ENCODE results near the gene CAMTA1. TPM values are rescaled to one million over a fixed set of nuclear protein-coding genes. Genes with fewer than 3 reads are reported as not detected.

Gene CAMTA1
- total RNA-seq, 1 experiment from 2014 or later: 118 TPM

DNA sequence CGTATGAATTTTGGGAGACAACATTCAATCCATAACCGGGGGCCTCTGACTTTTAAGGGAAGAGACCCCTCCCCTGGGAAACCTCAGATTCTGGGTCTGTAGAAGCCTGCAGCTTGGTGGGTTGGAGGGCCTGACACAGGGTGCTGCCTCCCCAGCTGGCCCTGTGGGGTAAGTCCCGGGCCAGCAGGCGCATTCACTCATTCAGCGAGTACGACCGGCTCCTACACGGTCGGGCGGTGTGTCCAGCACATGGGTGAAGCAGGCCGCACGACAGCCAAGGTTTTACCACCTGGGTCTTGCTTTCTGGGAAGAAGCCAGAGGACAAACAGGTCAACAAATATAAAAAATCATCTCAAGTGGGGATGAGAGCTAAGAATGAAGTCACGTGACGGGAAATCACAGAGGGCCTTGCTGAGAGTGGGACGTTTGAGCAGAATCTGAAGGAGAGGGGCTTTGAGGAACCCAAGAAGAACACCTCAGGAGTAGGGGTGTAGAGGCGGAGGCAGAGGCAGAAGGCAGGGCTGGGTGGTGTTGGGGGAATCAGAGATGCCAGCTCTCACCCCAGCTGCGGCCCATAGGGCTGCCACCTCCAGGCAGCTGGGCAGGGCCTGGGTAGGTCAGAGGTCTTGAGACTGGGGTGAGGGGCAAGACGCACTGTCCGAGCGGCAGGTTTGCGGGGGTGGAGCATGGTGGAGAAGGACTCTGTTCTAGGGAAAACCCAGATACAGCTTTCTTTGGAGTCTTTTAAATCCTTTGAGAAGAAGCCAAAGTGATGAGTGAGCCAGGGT, 652.5 kb downstream of the CAMTA1 start:
- no peak for DNase-seq
- Histone ChIP-seq H3K9me3 (ENCODE audit: low read length) (no peaks in the 10 kb centered on the region), H3K27me3 (ENCODE audit: low read length) (no peaks in the 10 kb centered on the region), H2AFZ (ENCODE audit: low read length) (no peak overlapping the region), H3K4me2 (ENCODE audit: low read depth, low read length, poor library complexity, severe bottlenecking) (no peak overlapping the region), H3K27ac (ENCODE audit: low read length) (no peak overlapping the region), H4K20me1 (ENCODE audit: insufficient read depth, low read depth, low read length) (peaks cover 3% of the 10 kb centered on the region; the same call in 1 of the 2 replicates), H3K9me2 (replicated peaks; ENCODE audit: insufficient read depth, low read length) (no peaks in the 10 kb centered on the region), H3K4me1 (ENCODE audit: low read length) (peaks cover 43% of the 10 kb centered on the region), H3K4me3 (ENCODE audit: low read length) (no peak overlapping the region), H3K79me2 (ENCODE audit: low read length) (no peaks in the 10 kb centered on the region), H3K9ac (ENCODE audit: low read length) (no peak overlapping the region), H3K36me3 (ENCODE audit: insufficient read depth, low read length) (no peaks in the 10 kb centered on the region)

DNA sequence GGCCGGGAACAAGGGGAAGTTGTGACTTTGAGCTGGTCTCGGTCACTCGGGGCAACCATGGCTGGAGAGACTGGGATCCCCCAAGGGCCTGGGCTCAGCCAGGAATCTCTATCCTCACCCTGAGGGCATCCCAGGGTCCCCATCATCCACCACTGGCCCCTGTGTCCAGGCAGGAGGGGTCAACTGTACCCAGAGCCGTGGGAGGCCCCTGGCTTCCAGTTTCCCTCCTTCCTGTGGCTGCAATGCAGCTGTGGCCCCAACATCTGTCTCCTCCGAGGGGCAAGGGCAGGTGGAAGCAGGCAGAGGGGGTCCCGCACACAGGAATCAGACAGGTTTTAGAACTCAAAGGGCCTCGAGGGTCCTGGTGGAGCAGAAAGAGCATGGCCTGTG, 653.1 kb downstream of the CAMTA1 start:
- H3K27ac ChIP-seq (ENCODE audit: low read length): no peak overlapping the region
- DNase-seq: no peak
- no peaks in the 10 kb centered on the region for H3K36me3 ChIP-seq (ENCODE audit: insufficient read depth, low read length)
- H2AFZ ChIP-seq (ENCODE audit: low read length): no peak overlapping the region
- no peak overlapping the region for H3K9ac ChIP-seq (ENCODE audit: low read length)
- H3K9me2 ChIP-seq (replicated peaks; ENCODE audit: insufficient read depth, low read length): no peaks in the 10 kb centered on the region
- peaks cover 43% of the 10 kb centered on the region for H3K4me1 ChIP-seq (ENCODE audit: low read length)
- peaks cover under 1% of the 10 kb centered on the region; the same call in 1 of the 2 replicates for H4K20me1 ChIP-seq (ENCODE audit: insufficient read depth, low read depth, low read length)
- H3K4me3 ChIP-seq (ENCODE audit: low read length): no peak overlapping the region
- H3K79me2 ChIP-seq (ENCODE audit: low read length): no peaks in the 10 kb centered on the region
- no peaks in the 10 kb centered on the region for H3K27me3 ChIP-seq (ENCODE audit: low read length)
- H3K9me3 ChIP-seq (ENCODE audit: low read length): no peaks in the 10 kb centered on the region
- no peak overlapping the region for H3K4me2 ChIP-seq (ENCODE audit: low read depth, low read length, poor library complexity, severe bottlenecking)

DNA sequence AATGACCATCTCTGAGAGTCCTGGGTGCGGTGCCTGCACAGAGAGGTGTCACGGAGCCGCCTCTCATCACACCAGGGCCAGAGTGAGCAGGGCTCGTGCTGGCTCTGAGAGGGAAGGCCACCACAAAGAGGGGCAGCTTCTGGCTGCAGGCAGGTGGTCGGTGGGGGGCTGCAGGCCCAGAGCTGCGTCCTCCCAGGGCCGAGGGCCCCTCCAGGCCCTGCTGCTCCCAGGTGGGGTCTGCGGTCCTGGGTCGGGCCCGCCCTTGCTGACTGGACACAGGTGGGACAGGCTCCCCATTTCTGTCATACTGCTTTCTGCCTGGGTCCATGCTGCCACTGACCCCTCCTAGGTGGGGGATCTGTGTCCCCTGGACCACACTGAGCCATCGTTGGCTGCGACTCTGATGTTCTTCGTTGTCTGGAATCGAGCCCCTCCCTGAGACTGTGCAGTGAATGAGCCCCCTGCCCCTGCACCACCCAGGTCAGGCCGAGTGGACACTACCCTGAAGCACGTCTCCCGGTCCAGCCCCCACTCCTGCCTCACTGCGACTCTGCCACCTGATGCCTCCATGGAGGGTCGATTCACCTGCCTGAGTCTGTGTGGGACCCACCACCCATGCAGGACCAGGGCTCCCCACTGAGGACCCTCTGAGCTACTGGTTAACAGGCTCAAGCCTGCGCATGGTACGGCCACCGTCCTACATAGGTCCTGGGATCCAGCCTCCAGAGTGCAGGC, 653.8 kb downstream of the CAMTA1 start:
- H3K9ac ChIP-seq (ENCODE audit: low read length): no peak overlapping the region
- H3K9me3 ChIP-seq (ENCODE audit: low read length): no peaks in the 10 kb centered on the region
- H3K4me1 ChIP-seq (ENCODE audit: low read length): peaks cover 43% of the 10 kb centered on the region
- no peaks in the 10 kb centered on the region for H3K9me2 ChIP-seq (replicated peaks; ENCODE audit: insufficient read depth, low read length)
- H3K4me2 ChIP-seq (ENCODE audit: low read depth, low read length, poor library complexity, severe bottlenecking): no peak overlapping the region
- no peak for DNase-seq
- H3K4me3 ChIP-seq (ENCODE audit: low read length): no peak overlapping the region
- no peaks in the 10 kb centered on the region for H3K79me2 ChIP-seq (ENCODE audit: low read length)
- H3K36me3 ChIP-seq (ENCODE audit: insufficient read depth, low read length): no peaks in the 10 kb centered on the region
- H3K27ac ChIP-seq (ENCODE audit: low read length): no peak overlapping the region
- H2AFZ ChIP-seq (ENCODE audit: low read length): no peak overlapping the region
- no peaks in the 10 kb centered on the region for H3K27me3 ChIP-seq (ENCODE audit: low read length)
- H4K20me1 ChIP-seq (ENCODE audit: insufficient read depth, low read depth, low read length): no peaks in the 10 kb centered on the region

DNA sequence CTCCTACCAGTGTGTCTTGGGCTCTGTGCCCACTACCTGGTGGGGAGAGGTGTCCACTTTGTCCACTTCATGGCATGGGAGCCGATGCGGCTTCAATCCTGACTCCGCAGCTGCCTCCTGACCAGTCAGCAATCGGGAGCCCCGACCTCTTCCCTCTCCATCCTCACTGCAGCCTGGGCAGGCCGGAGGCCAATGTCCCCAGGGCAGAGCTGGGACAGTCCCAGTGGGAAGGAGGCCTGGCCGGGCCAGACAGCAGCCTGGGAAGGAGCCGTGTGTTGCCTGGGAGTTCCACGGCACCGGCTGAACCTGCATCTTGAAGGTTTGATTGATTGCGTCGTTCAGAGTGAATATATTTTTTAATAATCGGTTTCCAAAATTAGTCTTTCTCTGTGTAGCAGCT, 654.9 kb downstream of the CAMTA1 start:
- Histone ChIP-seq H3K9ac (ENCODE audit: low read length) (no peak overlapping the region), H3K4me3 (ENCODE audit: low read length) (no peak overlapping the region)

DNA sequence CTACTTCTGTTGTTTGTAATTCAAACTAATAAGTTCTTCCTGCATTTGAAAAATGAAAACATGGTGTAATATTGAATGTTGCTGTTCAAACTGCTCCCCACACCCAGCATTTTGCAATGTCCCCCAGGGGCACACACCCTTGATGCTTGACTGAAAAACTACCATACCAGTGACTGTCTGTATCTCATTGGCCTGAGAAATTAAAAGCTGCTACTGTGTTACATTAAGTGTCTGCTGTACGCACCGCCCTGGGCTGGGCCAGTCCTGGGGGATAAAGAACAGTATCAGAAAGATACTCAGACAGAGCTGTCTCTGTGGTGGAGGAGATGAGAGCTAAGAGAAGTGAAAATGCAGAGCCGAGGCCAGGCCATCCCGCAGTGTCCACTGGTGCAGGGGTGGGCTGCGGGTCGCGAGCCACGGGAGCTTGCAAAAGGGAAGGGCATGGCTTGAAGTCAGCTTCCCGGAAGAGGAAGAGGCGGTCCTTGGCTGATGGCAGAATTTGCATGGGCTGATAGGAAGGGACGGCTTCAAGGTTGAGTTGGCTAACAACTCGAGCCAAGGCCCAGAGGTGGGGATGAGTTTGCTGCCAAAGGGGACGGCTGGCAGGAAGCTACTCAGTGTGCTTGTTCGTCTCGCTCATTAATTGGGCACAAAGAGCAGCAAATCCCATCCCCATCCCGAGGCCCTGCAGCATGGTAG, 656.0 kb downstream of the CAMTA1 start:
- DNase-seq: peak; percentile 49
- Histone ChIP-seq H3K9ac (ENCODE audit: low read length) (no peak overlapping the region), H3K79me2 (ENCODE audit: low read length) (no peaks in the 10 kb centered on the region), H3K9me2 (replicated peaks; ENCODE audit: insufficient read depth, low read length) (no peaks in the 10 kb centered on the region), H3K4me3 (ENCODE audit: low read length) (no peak overlapping the region), H3K27me3 (ENCODE audit: low read length) (no peaks in the 10 kb centered on the region), H3K9me3 (ENCODE audit: low read length) (no peaks in the 10 kb centered on the region), H2AFZ (ENCODE audit: low read length) (no peak overlapping the region), H3K4me1 (ENCODE audit: low read length) (peaks cover 36% of the 10 kb centered on the region), H3K4me2 (ENCODE audit: low read depth, low read length, poor library complexity, severe bottlenecking) (no peak overlapping the region), H3K36me3 (ENCODE audit: insufficient read depth, low read length) (no peaks in the 10 kb centered on the region), H4K20me1 (ENCODE audit: insufficient read depth, low read depth, low read length) (no peaks in the 10 kb centered on the region), H3K27ac (ENCODE audit: low read length) (no peak overlapping the region)

More for the DNA sequence above, 654.9 kb downstream of the CAMTA1 start:
- H3K27me3 ChIP-seq (ENCODE audit: low read length): no peaks in the 10 kb centered on the region
- no peak overlapping the region for H2AFZ ChIP-seq (ENCODE audit: low read length)
- no peaks in the 10 kb centered on the region for H3K36me3 ChIP-seq (ENCODE audit: insufficient read depth, low read length)
- no peaks in the 10 kb centered on the region for H3K9me3 ChIP-seq (ENCODE audit: low read length)
- no peak overlapping the region for H3K4me2 ChIP-seq (ENCODE audit: low read depth, low read length, poor library complexity, severe bottlenecking)
- peaks cover 43% of the 10 kb centered on the region for H3K4me1 ChIP-seq (ENCODE audit: low read length)
- no peaks in the 10 kb centered on the region for H3K9me2 ChIP-seq (replicated peaks; ENCODE audit: insufficient read depth, low read length)
- no peak for DNase-seq
- H3K79me2 ChIP-seq (ENCODE audit: low read length): no peaks in the 10 kb centered on the region
- no peaks in the 10 kb centered on the region for H4K20me1 ChIP-seq (ENCODE audit: insufficient read depth, low read depth, low read length)
- H3K27ac ChIP-seq (ENCODE audit: low read length): no peak overlapping the region

DNA sequence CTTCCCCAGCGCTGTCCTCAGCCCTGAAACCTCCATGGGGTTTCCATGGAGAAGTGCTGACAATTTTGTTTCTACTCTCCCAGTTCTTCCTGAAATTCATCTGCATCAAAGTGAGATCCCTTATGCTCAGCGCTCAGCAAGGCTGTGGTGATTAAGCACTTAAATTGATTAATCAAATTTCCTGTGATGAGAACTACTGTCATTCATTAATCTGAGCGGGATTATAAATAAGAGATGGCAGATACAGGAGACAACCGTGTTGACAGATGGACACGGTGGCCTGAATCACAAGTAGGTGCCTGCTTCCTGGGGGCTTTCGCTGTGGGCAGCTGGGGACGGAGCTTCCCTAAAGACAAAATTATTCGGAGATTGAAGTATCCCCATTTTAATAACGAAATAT, 656.8 kb downstream of the CAMTA1 start:
- H2AFZ ChIP-seq (ENCODE audit: low read length): no peak overlapping the region
- H3K79me2 ChIP-seq (ENCODE audit: low read length): no peaks in the 10 kb centered on the region
- H4K20me1 ChIP-seq (ENCODE audit: insufficient read depth, low read depth, low read length): no peaks in the 10 kb centered on the region
- H3K4me2 ChIP-seq (ENCODE audit: low read depth, low read length, poor library complexity, severe bottlenecking): no peak overlapping the region
- no peak overlapping the region for H3K27ac ChIP-seq (ENCODE audit: low read length)
- H3K36me3 ChIP-seq (ENCODE audit: insufficient read depth, low read length): no peaks in the 10 kb centered on the region
- H3K4me1 ChIP-seq (ENCODE audit: low read length): peaks cover 32% of the 10 kb centered on the region
- H3K9me2 ChIP-seq (replicated peaks; ENCODE audit: insufficient read depth, low read length): no peaks in the 10 kb centered on the region
- no peak overlapping the region for H3K9ac ChIP-seq (ENCODE audit: low read length)
- no peak overlapping the region for H3K4me3 ChIP-seq (ENCODE audit: low read length)
- no peak for DNase-seq
- H3K27me3 ChIP-seq (ENCODE audit: low read length): no peaks in the 10 kb centered on the region
- H3K9me3 ChIP-seq (ENCODE audit: low read length): no peaks in the 10 kb centered on the region

DNA sequence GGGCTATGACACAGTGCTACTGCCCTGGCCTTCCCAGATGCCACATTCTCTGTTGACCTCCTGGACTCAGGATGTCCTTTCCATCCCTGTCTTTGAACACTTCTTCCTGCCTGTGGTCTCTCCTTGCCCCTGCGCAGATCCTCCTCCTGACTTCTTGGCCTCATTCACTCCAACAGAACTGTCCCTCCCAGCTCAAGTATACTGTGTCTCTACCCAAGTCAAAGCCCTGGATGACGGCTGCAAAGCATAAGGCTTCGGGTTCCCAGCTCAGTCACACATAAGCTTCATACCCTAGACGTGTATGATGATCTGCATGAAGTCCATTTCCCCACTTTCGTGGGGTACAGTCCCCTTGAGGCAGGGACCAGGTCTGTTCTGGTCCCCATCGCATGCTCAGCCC, 657.7 kb downstream of the CAMTA1 start:
- no peak overlapping the region for H3K4me2 ChIP-seq (ENCODE audit: low read depth, low read length, poor library complexity, severe bottlenecking)
- H3K9me3 ChIP-seq (ENCODE audit: low read length): no peaks in the 10 kb centered on the region
- H3K79me2 ChIP-seq (ENCODE audit: low read length): no peaks in the 10 kb centered on the region
- H2AFZ ChIP-seq (ENCODE audit: low read length): no peak overlapping the region
- H3K27me3 ChIP-seq (ENCODE audit: low read length): no peaks in the 10 kb centered on the region
- H3K27ac ChIP-seq (ENCODE audit: low read length): no peak overlapping the region
- no peaks in the 10 kb centered on the region for H3K9me2 ChIP-seq (replicated peaks; ENCODE audit: insufficient read depth, low read length)
- H4K20me1 ChIP-seq (ENCODE audit: insufficient read depth, low read depth, low read length): no peaks in the 10 kb centered on the region; the same call in 1 of the 2 replicates
- no peak for DNase-seq
- peaks cover 39% of the 10 kb centered on the region for H3K4me1 ChIP-seq (ENCODE audit: low read length)
- no peak overlapping the region for H3K4me3 ChIP-seq (ENCODE audit: low read length)
- no peaks in the 10 kb centered on the region for H3K36me3 ChIP-seq (ENCODE audit: insufficient read depth, low read length)
- H3K9ac ChIP-seq (ENCODE audit: low read length): no peak overlapping the region

DNA sequence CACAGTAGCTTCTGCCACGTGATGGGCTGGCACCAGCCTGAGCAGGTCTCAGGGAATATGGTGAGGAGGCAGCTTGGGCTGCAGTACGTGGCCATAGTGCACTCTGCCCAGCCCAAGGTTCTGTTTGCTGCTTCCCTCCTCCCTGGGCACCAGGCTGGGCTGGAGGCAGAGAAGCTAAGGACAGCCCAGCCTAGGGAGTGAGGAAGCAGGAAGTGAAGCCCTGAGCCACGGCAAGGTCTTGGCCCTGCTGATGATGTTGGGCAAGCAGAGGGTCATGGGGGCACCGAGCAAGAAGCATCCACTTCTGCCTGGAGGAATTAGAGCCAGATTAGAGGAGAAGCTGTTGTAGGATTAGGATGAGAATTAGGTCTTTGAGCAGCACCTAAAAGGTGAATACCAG, 659.1 kb downstream of the CAMTA1 start:
- Histone ChIP-seq H3K4me2 (ENCODE audit: low read depth, low read length, poor library complexity, severe bottlenecking) (no peak overlapping the region), H3K4me1 (ENCODE audit: low read length) (peaks cover 34% of the 10 kb centered on the region), H3K9me2 (replicated peaks; ENCODE audit: insufficient read depth, low read length) (no peaks in the 10 kb centered on the region), H3K9me3 (ENCODE audit: low read length) (no peaks in the 10 kb centered on the region), H3K9ac (ENCODE audit: low read length) (no peak overlapping the region), H2AFZ (ENCODE audit: low read length) (no peak overlapping the region; the same call in 1 of the 2 replicates), H4K20me1 (ENCODE audit: insufficient read depth, low read depth, low read length) (no peaks in the 10 kb centered on the region; the same call in 1 of the 2 replicates), H3K4me3 (ENCODE audit: low read length) (no peak overlapping the region), H3K36me3 (ENCODE audit: insufficient read depth, low read length) (no peaks in the 10 kb centered on the region), H3K27ac (ENCODE audit: low read length) (no peak overlapping the region), H3K79me2 (ENCODE audit: low read length) (no peaks in the 10 kb centered on the region), H3K27me3 (ENCODE audit: low read length) (no peaks in the 10 kb centered on the region)
- no peak for DNase-seq
